Activated B cell treated with CpG ODN at 0.5 μM for 24 hours (primary cell): ENCODE data around the gene CBX3. TPM values are rescaled to one million over a fixed set of nuclear protein-coding genes. Genes with fewer than 3 reads are reported as not detected.
A peak's percentile ranks its signal among the peaks of the same experiment; 100 is the strongest.

ENCODE experiments used
- ATAC-seq: fragments of 200-7000 bp; cut with Tn5 transposase; one replicate; pipeline ENCODE4 v1.10.0; 2021; ENCODE audit warnings: low read depth, mild to moderate bottlenecking, moderate library complexity
- CTCF ChIA-PET: fragments of 350-600 bp; sonication (Branson Sonifier 250); formaldehyde crosslinking; loops from one replicate; lab custom pipeline; 2021; ENCODE audit warnings: antibody characterized with exemption; lab: Charles Lee
- POLR2A ChIA-PET: fragments of 350-600 bp; sonication (Branson Sonifier 250); formaldehyde crosslinking; loops from one replicate; lab custom pipeline; 2021; ENCODE audit warnings: antibody characterized with exemption; lab: Charles Lee
- DNase-seq: peaks from one replicate; pipeline ENCODE4 v3.0.0; 2022
- H3K27ac Mint-ChIP-seq: one replicate; pipeline ENCODE4 v1.8.0; 2020; ENCODE audit warnings: mixed read lengths
- H3K27me3 Mint-ChIP-seq: one replicate; pipeline ENCODE4 v1.8.0; 2021; ENCODE audit warnings: mixed read lengths
- H3K36me3 Mint-ChIP-seq: one replicate; pipeline ENCODE4 v1.8.0; 2021; ENCODE audit warnings: low read depth, mixed read lengths
- H3K4me1 Mint-ChIP-seq: one replicate; pipeline ENCODE4 v1.8.0; 2021; ENCODE audit warnings: mixed read lengths
- H3K4me3 Mint-ChIP-seq: one replicate; pipeline ENCODE4 v1.8.0; 2020; ENCODE audit warnings: mild to moderate bottlenecking, mixed read lengths
- H3K9me3 Mint-ChIP-seq: one replicate; pipeline ENCODE4 v1.8.0; 2020; ENCODE audit warnings: mixed read lengths
- CTCF ChIP-seq: fragments of 200-600 bp; IDR thresholded peaks from one replicate; pipeline ENCODE4 v1.8.0; 2022; ENCODE audit warnings: antibody characterized with exemption, mild to moderate bottlenecking
- intact Hi-C: fragments of 100-400 bp; cut with micrococcal nuclease; formaldehyde crosslinking; loops from one replicate; pipeline ENCODE4 v1.15.1; 2024
- total RNA-seq: library from RNA; stranded (reverse); gene quantifications from 2 replicates; pipeline ENCODE4 v1.2.3, GENCODE V29; 2022

CBX3 gene
- total RNA-seq, 1 donor from 2014 or later, result 125 TPM

- Mint-ChIP-seq H3K4me3 (no peak overlapping the region), H3K9me3 (no peaks in the 10 kb centered on the region), H3K27ac (peak overlapping the region; percentile 36), H3K36me3 (peaks cover 10% of the 10 kb centered on the region), H3K4me1 (peaks cover 12% of the 10 kb centered on the region), H3K27me3 (no peaks in the 10 kb centered on the region)
- ChIA-PET CTCF (interaction anchor here (0.9 to 1.6 kb wide), 3 partner anchors 31 to 274 kb away, joined by 3 to 4 read pairs (median 3); no protein-coding TSS in a partner anchor), POLR2A (interaction anchor here (0.5 to 2.7 kb wide), 9 partner anchors 10 to 65 kb away, joined by 3 to 8 read pairs (median 4); partner anchors contain the start of gene NFE2L3)
- no peak for TF ChIP-seq CTCF
- ATAC-seq (peak; percentile 52), DNase-seq (no peak)
- intact Hi-C loops, result no loop called here
Measured at GRCh38 chr7:26166684-26167266, 34.8 kb upstream of the CBX3 start.

- Mint-ChIP-seq H3K27me3 (no peaks in the 10 kb centered on the region), H3K27ac (peak overlapping the region; percentile 36), H3K4me3 (no peak overlapping the region), H3K9me3 (no peaks in the 10 kb centered on the region), H3K4me1 (peaks cover 12% of the 10 kb centered on the region), H3K36me3 (peaks cover 12% of the 10 kb centered on the region)
- ChIA-PET POLR2A (interaction anchor here (0.7 to 2.7 kb wide), 5 partner anchors 14 to 36 kb away, joined by 3 to 8 read pairs (median 6); partner anchors contain the start of gene NFE2L3), CTCF (interaction anchor here (0.9 to 1.6 kb wide), 3 partner anchors 30 to 275 kb away, joined by 3 to 4 read pairs (median 3); no protein-coding TSS in a partner anchor)
- DNase-seq (no peak), ATAC-seq (peak; percentile 34)
- TF ChIP-seq CTCF, result no peak
- intact Hi-C loops, result no loop called here
Measured at GRCh38 chr7:26167303-26167934, 34.1 kb upstream of the CBX3 start.

GRCh38 chr7:26168458-26169023 lies 33.0 kb upstream of the CBX3 start:
- no peak for TF ChIP-seq CTCF
- Mint-ChIP-seq H3K9me3 (no peaks in the 10 kb centered on the region), H3K27ac (no peak overlapping the region), H3K27me3 (no peaks in the 10 kb centered on the region), H3K4me1 (peaks cover 12% of the 10 kb centered on the region), H3K4me3 (no peak overlapping the region), H3K36me3 (peaks cover 13% of the 10 kb centered on the region)
- DNase-seq, result no peak
- intact Hi-C loops, result no loop called here
- POLR2A ChIA-PET, result no interaction called here
- CTCF ChIA-PET, result no interaction called here
- ATAC-seq, result no peak

- H3K27me3 Mint-ChIP-seq, result no peaks in the 10 kb centered on the region
- ChIA-PET CTCF (no interaction called here), POLR2A (no interaction called here)
- no peak overlapping the region for H3K4me3 Mint-ChIP-seq
- intact Hi-C loops, result no loop called here
- H3K27ac Mint-ChIP-seq, result no peak overlapping the region
- H3K36me3 Mint-ChIP-seq, result peaks cover 20% of the 10 kb centered on the region
- peaks cover 12% of the 10 kb centered on the region for H3K4me1 Mint-ChIP-seq
- no peak for ATAC-seq
- DNase-seq, result no peak
- TF ChIP-seq CTCF, result no peak
- no peaks in the 10 kb centered on the region for H3K9me3 Mint-ChIP-seq
Measured at GRCh38 chr7:26169271-26169670, 32.3 kb upstream of the CBX3 start.

- ChIA-PET CTCF (no interaction called here), POLR2A (interaction anchor here (2.0 kb wide), 1 partner anchor 15 kb away, joined by 7 read pairs; no protein-coding TSS in a partner anchor)
- Mint-ChIP-seq H3K4me1 (peaks cover 12% of the 10 kb centered on the region), H3K9me3 (no peaks in the 10 kb centered on the region), H3K27ac (no peak overlapping the region), H3K4me3 (no peak overlapping the region), H3K27me3 (no peaks in the 10 kb centered on the region), H3K36me3 (peaks cover 21% of the 10 kb centered on the region)
- intact Hi-C loops, result no loop called here
- ATAC-seq (no peak), DNase-seq (no peak)
- no peak for TF ChIP-seq CTCF
Measured at GRCh38 chr7:26170663-26171062, 30.9 kb upstream of the CBX3 start.
